Esophagus muscularis mucosa (tissue), 3 donors: ENCODE data around the gene GPX7.

Source experiments
- CTCF ChIP-seq, 3 experiments: fragments of 200-600 bp in 2 of 3; fragments of 450-650 bp in 1 of 3; sonication (generic) in 2 of 3; IDR thresholded peaks; one replicate each; pipeline ENCODE4 v1.5.1; 2017 to 2019; ENCODE audit warnings: antibody characterized with exemption in 3 of 3, mild to moderate bottlenecking in 2 of 3, moderate library complexity in 1 of 3
- POLR2A ChIP-seq: fragments of 450-650 bp; IDR thresholded peaks from one replicate; pipeline ENCODE4 v1.6.1; 2017; ENCODE audit warnings: antibody characterized with exemption, moderate library complexity, mild to moderate bottlenecking, low read depth
- POLR2AphosphoS5 ChIP-seq, 2 donors: sonication (generic); formaldehyde crosslinking; IDR thresholded peaks; one replicate each; pipeline ENCODE4 v1.6.1; 2017; ENCODE audit warnings: antibody characterized with exemption in 2 of 2

GRCh38 chr1:52554267-52554640 lies 47.9 kb upstream of the GPX7 start:
- TF ChIP-seq POLR2AphosphoS5 (IDR thresholded peaks at IDR 0.05) = no peak
- TF ChIP-seq CTCF (IDR thresholded peaks at IDR 0.05) = no peak
- no peak for TF ChIP-seq POLR2A
